Tibial nerve (tissue), 4 donors: ENCODE results near the gene PELI2. TPM values are rescaled to one million over a fixed set of nuclear protein-coding genes. Genes with fewer than 3 reads are reported as not detected.

Source experiments
- DNase-seq, 2 donors: peaks; one replicate each; pipeline ENCODE4 v3.0.0-alpha.2; 2019; ENCODE audit warnings: low spot score in 2 of 2
- H3K27ac ChIP-seq, 4 donors: fragments of 200-600 bp; sonication (generic) in 3 of 4; one replicate each; pipeline ENCODE4 v1.5.1; 2017 to 2019; ENCODE audit warnings: mild to moderate bottlenecking in 1 of 4
- H3K27me3 ChIP-seq, 2 donors: fragments of 200-600 bp; sonication (generic) in 1 of 2; one replicate each; pipeline versions ENCODE4 v1.5.1 to v1.6.0; 2017 to 2019
- H3K36me3 ChIP-seq, 3 donors: fragments of 200-600 bp; sonication (generic); one replicate each; pipeline ENCODE4 v1.5.1; 2018 to 2019
- H3K4me1 ChIP-seq, 4 donors: fragments of 200-600 bp; sonication (generic) in 3 of 4; one replicate each; pipeline ENCODE4 v1.5.1; 2017 to 2019
- H3K4me3 ChIP-seq, 4 donors: fragments of 200-600 bp; sonication (generic) in 3 of 4; one replicate each; pipeline ENCODE4 v1.5.1; 2017 to 2019; ENCODE audit warnings: mild to moderate bottlenecking in 1 of 4, moderate library complexity in 1 of 4
- H3K9me3 ChIP-seq, 4 donors: fragments of 200-600 bp; sonication (generic) in 3 of 4; one replicate each; pipeline ENCODE4 v1.5.1; 2017 to 2019
- CTCF ChIP-seq, 5 experiments: fragments of 200-600 bp in 3 of 5; fragments of 450-650 bp in 2 of 5; sonication (generic) in 3 of 5; IDR thresholded peaks; one replicate each; pipeline ENCODE4 v1.5.1; 2016 to 2019; ENCODE audit warnings: antibody characterized with exemption in 5 of 5, mild to moderate bottlenecking in 3 of 5, moderate library complexity in 2 of 5
- EP300 ChIP-seq, 2 donors: sonication (generic); formaldehyde crosslinking; IDR thresholded peaks; one replicate each; pipeline ENCODE4 v1.6.1; 2017; ENCODE audit warnings: antibody characterized with exemption in 2 of 2, mild to moderate bottlenecking in 1 of 2
- POLR2A ChIP-seq, 2 donors: fragments of 450-650 bp; IDR thresholded peaks; one replicate each; pipeline ENCODE4 v1.6.1; 2017; ENCODE audit warnings: antibody characterized with exemption in 2 of 2, mild to moderate bottlenecking in 2 of 2, moderate library complexity in 2 of 2
- WGBS, 2 donors: methylation state at CpG; one replicate each; pipeline ENCODE4 v1.1.5; 2018; 5-methylcytosine and 5-hydroxymethylcytosine counted together
- total RNA-seq, 4 donors: library from RNA; depleted of rRNA; stranded (reverse); fragments of >200 nt; gene quantifications; one replicate each; pipeline ENCODE4 v1.1.0, GENCODE V29; 2016

The PELI2 gene
- total RNA-seq, 4 donors from 2014 or later, result 20.1 to 42.3 (median 35.1) TPM

- 79 to 85% methylated on average over 3 of the region's 3 CpGs for WGBS, 2 donors
- DNase-seq, result no peak
These were observed 144.3 kb downstream of the PELI2 start for GRCh38 chr14:56262530-56262929.

GRCh38 chr14:56268039-56268438 lies 149.8 kb downstream of the PELI2 start:
- H3K9me3 ChIP-seq, result no peaks in the 10 kb centered on the region
- no peak for DNase-seq
- no peaks in the 10 kb centered on the region for H3K27me3 ChIP-seq
- no peak overlapping the region for H3K4me3 ChIP-seq
- no peaks in the 10 kb centered on the region for H3K36me3 ChIP-seq
- TF ChIP-seq CTCF (IDR thresholded peaks at IDR 0.05), result no peak
- TF ChIP-seq POLR2A (IDR thresholded peaks at IDR 0.05), result no peak
- no peak for TF ChIP-seq EP300 (IDR thresholded peaks at IDR 0.05)
- 91 to 96% methylated on average over 2 of the region's 2 CpGs for WGBS, 2 donors
- H3K4me1 ChIP-seq, result peaks cover 0 to 11% (median 3%) of the 10 kb centered on the region in 4 donors
- H3K27ac ChIP-seq, result no peak overlapping the region

More at GRCh38 chr14:56262530-56262929, 144.3 kb downstream of the PELI2 start:
- Histone ChIP-seq H3K27ac (no peak overlapping the region), H3K9me3 (peaks cover 0 to 9% (median 1%) of the 10 kb centered on the region in 4 donors), H3K27me3 (no peaks in the 10 kb centered on the region), H3K36me3 (no peaks in the 10 kb centered on the region), H3K4me3 (no peak overlapping the region), H3K4me1 (no peaks in the 10 kb centered on the region)
- TF ChIP-seq POLR2A (IDR thresholded peaks at IDR 0.05) (no peak), CTCF (IDR thresholded peaks at IDR 0.05) (no peak), EP300 (IDR thresholded peaks at IDR 0.05) (no peak)

GRCh38 chr14:56268673-56269072 lies 150.5 kb downstream of the PELI2 start:
- DNase-seq, result no peak
- 89% methylated on average over 5 of the region's 5 CpGs for WGBS, 2 donors
- Histone ChIP-seq H3K27me3 (no peaks in the 10 kb centered on the region), H3K4me1 (peaks cover 0 to 13% (median 5%) of the 10 kb centered on the region in 4 donors), H3K9me3 (no peaks in the 10 kb centered on the region), H3K4me3 (no peak overlapping the region), H3K36me3 (no peaks in the 10 kb centered on the region), H3K27ac (no peak overlapping the region)
- no peak for TF ChIP-seq EP300 (IDR thresholded peaks at IDR 0.05)
- no peak for TF ChIP-seq POLR2A (IDR thresholded peaks at IDR 0.05)
- no peak for TF ChIP-seq CTCF (IDR thresholded peaks at IDR 0.05)

GRCh38 chr14:56270921-56271320 lies 152.7 kb downstream of the PELI2 start:
- Histone ChIP-seq H3K36me3 (no peaks in the 10 kb centered on the region), H3K27ac (no peak overlapping the region), H3K4me3 (no peak overlapping the region), H3K4me1 (peaks cover 0 to 19% (median 5%) of the 10 kb centered on the region in 4 donors), H3K27me3 (no peaks in the 10 kb centered on the region), H3K9me3 (no peaks in the 10 kb centered on the region)
- no peak for TF ChIP-seq EP300 (IDR thresholded peaks at IDR 0.05)
- no peak for TF ChIP-seq POLR2A (IDR thresholded peaks at IDR 0.05)
- no peak for TF ChIP-seq CTCF (IDR thresholded peaks at IDR 0.05)
- no peak for DNase-seq
- 89 to 99% methylated on average over 8 of the region's 8 CpGs for WGBS, 2 donors

GRCh38 chr14:56271970-56272369 lies 153.8 kb downstream of the PELI2 start:
- Histone ChIP-seq H3K27ac (peak overlapping the region in 1 of 4 donors; percentile 36), H3K4me3 (no peak overlapping the region), H3K4me1 (peaks cover 0 to 19% (median 5%) of the 10 kb centered on the region in 4 donors), H3K36me3 (no peaks in the 10 kb centered on the region), H3K9me3 (no peaks in the 10 kb centered on the region), H3K27me3 (no peaks in the 10 kb centered on the region)
- DNase-seq, result no peak
- WGBS, 2 donors, result 65 to 74% methylated on average over 5 of the region's 5 CpGs
- TF ChIP-seq CTCF (IDR thresholded peaks at IDR 0.05), result no peak
- no peak for TF ChIP-seq EP300 (IDR thresholded peaks at IDR 0.05)
- no peak for TF ChIP-seq POLR2A (IDR thresholded peaks at IDR 0.05)
